ENCODE data around the gene SDK2.

The SDK2 gene

DNA sequence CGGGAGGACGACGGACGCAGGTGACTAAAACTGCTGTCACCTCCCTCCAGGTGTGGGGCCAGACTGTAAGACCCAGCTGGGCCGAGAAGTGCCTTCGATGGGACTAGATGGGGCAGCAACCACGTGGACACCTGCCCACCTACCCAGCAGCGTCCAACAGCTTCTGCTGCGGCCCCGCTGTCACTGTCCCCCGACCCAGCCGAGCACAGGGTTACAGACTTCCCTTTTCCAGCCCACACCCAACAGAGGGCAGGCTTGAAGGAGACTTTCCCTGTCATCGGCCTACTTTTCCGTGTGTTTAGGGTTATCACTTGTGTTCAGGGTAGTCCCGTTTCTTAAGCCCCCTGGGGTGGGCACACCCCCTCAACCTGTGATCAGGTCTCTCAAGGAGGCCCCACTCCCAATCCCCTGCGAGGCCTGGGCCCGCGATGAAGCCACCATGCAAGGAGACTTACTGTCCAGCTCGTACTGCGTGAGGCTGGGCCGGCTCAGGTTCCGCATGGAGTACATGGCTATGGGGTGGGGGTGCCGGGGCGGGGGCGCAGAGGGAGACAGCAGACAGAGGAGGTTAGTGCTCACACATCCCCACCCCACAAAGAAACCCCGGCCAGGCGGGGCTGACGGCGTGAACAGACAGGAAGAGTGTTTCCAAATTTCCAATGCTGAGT, 263.7 kb downstream of the SDK2 start:
- no peak for DNase-seq

DNA sequence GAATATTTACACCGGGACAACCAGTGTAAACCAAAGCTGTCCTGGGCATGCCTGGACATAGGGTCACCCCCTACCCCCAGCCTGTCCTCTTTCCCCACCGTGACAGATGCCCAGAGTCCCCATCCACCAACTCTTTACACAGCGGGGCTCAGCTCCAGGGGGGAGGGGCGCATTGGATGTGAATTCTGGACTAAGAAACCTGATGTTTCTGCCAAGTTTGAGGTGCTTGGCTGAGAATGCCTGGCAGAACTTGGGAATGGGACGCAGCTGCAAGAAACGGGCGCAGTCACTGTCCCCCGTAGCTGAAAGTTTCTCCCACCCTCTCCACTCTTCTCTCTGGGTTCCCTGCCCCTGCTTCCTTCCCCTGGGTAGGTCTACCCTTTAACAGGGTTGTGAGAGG, 264.4 kb downstream of the SDK2 start:
- DNase-seq: no peak

- no peak for DNase-seq
These were observed 265.2 kb downstream of the SDK2 start for GRCh38 chr17:73378974-73379470.

GRCh38 chr17:73376636-73377035, 267.6 kb downstream of the SDK2 start:
- no peak for DNase-seq

DNA sequence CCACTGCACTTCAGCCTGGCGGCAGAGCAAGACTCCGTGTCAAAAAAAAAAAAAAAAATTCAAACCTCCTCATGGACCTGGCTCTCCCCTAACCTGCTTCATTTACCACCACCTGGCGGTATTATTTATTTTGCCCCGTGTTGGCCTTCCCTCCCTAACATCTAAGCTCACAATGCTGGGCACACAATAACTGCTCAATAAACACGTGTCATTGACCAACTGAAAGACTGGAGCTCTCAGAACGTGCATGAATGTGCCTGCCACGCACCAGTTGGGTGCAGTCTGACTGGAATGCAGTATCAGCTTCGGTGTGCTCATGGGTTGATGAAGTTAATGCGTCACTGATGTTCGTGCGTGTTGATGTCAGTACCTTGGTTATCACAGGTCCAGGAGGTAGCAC, 268.1 kb downstream of the SDK2 start:
- DNase-seq: no peak

DNA sequence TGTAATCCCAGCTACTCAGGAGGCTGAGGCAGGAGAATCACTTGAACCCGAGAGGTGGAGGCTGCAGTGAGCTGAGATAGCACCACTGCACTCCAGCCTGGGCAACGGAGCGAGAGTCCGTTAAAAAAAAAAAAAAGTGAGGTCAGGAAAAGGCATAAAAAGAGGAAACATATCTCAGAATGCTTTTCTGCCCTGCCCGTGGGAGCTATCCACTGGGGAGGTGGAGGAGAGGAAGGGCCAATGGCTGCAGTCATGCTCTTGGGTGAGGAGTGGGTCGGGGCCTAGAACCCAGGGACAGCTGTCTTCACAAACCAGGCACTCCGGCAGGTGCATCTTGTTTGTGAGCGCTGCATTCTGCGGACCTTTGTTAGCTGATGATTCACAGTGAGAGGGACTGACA, 272.4 kb downstream of the SDK2 start:
- no peak for DNase-seq

GRCh38 chr17:73371285-73371684, 273.0 kb downstream of the SDK2 start:
- DNase-seq: no peak

- DNase-seq: peak; percentile 75
These were observed 274.3 kb downstream of the SDK2 start for GRCh38 chr17:73369817-73370490.

- DNase-seq: no peak
These were observed 275.1 kb downstream of the SDK2 start for GRCh38 chr17:73369111-73369521.

DNA sequence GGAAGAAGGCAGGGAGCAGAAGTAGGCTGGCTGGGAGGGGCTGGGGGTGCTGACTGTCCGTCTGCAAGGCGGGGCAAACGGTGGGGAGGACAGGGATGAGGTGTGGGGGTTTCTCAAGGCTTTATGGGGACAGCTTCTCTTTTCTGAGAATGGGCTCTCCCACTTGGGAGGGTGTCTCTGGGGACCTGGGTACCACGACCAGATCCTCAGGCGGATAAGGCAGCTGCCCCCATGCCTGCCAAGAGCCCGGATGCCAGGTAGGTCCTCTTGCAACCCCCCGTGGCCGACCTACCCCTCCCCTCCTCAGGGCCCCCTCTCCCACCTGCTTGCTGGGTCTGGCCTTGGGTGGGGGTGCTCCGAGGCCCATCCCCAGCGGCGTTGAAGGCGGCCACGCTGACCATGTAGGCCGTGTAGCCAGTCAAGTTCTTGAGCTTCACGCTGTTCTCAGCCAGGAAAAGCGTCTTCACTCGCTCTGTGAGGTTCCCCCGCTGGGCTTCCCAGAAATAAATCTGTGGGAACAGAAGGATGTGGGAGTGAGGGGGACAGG, 276.1 kb downstream of the SDK2 start:
- no peak for DNase-seq

DNA sequence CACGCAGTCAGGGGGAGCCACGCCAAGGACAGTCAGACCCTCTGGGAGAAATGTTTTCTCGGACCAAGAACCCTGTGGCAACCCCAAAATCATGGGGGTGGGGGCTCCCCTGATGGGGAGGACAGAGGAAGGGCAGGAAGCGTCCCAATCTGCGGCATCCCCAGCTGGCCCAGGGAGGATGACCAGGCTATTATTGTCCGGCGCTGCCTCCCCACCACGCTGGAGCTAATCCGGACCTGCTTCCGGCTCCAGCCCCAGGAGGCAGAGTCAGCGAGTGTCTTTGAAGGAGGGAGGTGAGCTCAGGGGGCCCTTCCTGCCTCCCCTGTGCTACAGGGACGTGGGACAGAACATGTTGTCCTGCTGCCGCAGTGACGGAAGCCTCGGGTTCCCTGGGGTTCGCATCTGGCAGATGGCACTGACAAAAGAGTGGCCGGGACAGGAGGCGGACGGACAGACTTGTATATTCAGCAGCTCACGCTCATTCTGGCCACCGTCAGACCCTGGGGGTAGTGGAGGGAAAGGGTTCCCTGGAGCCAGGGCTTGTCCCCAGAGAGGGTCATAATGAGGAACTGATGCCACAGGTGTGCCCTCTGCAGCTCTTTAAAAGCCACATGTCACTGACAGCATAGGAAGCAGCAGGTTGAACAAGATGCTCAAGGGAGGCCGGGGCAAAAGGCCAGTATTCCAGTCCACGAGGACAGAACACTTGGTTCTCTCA, 278.2 kb downstream of the SDK2 start:
- DNase-seq: no peak

DNA sequence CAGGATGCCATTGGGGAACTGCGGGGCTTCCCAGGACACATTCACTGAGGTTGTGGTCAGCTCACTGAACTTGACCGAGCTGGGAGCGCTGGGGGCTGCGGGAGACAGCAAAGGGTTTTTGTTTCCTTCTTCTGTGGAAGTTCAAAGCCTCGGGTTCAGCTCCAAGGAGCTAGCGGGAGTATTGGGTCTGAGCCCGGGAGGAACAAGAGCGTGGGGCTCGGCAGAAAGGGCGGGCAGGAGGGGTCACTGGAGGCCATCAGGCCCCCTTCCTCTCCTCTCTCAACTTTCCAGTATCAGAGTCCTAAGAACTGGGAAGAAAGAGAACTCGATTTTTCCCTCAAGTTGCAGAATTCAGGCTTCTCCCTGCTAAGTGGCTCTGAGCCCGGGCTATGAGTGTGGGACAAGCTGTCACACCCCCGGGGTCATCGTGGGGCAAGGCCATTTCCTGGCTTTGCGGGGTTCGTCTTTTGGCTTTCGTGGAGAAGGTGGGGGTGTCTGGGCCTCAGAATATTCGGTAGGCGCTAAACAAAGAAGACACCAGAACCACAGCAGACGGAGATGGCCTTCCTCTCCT, 278.9 kb downstream of the SDK2 start:
- DNase-seq: no peak

- DNase-seq: no peak
These were observed 280.1 kb downstream of the SDK2 start for GRCh38 chr17:73364155-73364522.

DNA sequence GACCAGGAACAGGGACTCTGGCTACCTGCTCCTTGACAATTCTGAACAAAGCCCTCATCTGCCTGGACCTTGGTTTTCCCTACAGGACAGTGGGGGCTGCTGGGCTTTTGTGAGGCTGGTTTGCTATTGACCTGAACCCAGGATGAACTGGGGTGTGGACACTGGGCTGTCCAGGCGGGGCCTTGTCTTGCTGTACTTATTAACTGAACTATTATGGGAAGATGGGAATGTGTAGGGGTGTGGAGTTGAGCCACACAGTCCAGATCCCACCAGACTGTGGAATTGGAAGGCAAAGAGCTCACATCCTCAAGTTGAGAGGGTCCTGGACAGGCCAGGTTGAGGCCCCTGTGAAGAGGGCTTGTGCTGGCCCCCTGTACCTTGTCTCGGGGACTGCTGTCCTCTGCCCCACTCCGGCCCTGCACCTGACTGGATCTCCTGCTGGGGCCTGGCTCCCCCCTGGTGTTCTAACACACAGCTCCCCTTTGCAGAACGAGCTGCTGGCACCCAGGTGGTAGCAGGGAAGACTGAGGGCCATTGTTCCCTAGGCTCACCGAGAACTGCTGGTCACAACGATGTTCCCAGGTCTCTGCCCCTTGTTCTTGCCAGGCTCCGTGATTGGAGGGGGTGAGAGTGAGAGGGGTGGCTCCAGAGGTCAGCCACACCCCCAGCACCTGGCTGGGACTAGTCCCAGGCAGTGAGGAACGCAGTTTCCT, 280.6 kb downstream of the SDK2 start:
- DNase-seq: no peak

DNA sequence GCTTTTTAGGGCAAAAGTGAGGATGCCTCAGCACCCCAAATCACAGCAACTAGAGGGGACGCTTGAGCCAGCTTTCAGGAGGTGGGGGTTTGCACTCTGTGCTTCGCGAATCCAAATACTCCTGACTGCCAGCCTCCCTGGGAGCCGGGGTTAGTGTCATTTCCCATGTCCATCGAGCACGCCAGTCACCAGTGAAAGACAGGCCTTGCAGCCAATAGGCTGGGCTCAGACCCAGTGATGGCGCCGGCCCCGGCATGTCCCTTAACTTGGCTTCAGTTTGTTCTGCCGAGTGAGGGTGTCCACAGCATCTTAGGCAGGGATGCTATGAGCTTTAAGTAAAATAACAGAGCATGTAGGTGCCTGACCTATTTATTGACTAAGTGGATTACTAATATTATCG, 281.5 kb downstream of the SDK2 start:
- DNase-seq: no peak

DNA sequence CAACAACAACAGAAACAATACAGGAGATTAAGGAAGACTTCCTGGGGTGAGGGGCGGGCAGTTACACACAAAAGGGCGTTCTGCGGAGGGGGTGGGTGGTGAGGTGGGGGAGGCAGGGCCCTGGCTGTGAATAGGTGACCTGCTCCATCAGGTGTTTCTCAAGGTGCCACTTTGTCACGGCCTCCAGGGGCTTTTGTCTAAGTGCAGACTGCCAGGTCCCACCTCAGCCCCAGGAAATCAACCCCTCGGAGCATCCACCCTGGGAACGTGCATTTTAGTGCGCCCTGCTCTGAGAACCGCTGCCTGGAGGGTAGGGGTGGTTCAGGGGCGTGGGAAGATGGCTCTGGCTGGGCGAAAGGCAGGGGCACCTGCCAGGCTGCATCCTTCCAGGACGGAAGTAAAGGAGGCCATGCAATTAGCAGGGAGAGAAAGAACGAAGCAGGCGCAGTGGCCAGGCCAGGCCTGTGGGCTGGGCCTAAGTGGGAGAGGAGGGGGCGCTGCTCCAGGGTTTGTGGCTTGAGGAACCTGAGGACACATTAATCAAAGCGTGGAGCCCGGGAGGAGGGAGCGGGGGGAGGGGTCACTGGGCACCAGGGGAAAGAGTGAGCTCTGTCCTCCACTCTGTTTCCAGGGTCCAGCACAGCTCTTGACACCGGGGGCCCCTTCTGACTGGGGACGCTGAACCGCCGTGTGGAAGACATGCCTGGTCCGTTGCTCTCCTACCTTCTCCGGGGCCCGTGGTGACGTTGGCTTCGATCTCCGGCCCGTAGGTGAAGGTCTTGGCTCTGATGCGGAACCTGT, 283.1 kb downstream of the SDK2 start:
- DNase-seq: no peak

GRCh38 chr17:73359987-73360410, 284.2 kb downstream of the SDK2 start:
- DNase-seq: no peak

DNA sequence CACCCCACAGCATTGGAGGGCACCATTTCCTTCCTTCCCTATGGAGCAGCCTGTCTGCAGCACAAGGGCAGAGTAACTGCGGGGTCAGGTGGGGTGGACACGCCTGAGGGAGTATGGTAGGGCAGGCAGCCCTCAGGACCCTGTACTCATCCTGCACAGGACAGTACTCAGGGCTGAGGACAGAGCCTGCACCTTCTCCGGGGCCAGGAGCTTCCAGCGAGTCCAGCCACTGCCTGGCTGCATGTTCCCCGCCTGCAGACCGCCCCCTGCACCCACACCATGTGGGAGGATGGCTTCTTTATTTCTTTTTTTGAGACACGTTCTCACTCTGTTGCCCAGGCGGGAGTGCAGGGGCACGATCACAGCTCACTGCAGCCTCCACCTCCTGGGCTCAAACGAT, 284.9 kb downstream of the SDK2 start:
- DNase-seq: no peak

DNA sequence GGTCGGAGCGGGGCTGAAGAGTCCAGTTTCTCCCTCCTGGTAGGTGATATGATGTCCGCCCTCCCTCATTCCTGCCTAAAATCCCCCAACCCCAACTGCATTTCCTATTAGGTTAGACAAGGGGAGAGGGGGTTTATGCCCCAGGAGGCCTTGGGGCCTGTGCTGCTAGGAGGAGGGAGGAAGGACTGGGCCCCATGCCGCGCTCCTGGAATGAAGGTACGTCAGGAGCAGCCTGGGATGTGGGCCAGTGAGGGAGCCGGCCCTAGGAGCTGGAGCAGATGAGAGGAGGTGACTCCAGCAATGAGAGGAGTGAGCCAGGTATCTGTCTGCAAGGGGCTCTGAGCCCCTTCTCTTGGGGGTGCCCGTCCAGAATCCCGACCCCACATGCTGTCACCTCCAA, 285.6 kb downstream of the SDK2 start:
- no peak for DNase-seq

- DNase-seq: no peak
These were observed 286.3 kb downstream of the SDK2 start for GRCh38 chr17:73357981-73358380.

- no peak for DNase-seq
These were observed 286.9 kb downstream of the SDK2 start for GRCh38 chr17:73357318-73357717.

Measured in stimulated activated CD4-positive, alpha-beta T cell treated with anti-CD3 and anti-CD28 coated beads, Interleukin-12 subunit alpha, Interleukin-12 subunit beta, amount 100 ng/mL, for 4 hours (primary cell).